Fibroblast of the aortic adventitia (primary cell): Measurements from ENCODE around the gene TIGD6. TPM values are rescaled to one million over a fixed set of nuclear protein-coding genes. Genes with fewer than 3 reads are reported as not detected.

Source experiments
- DNase-seq: peaks from one replicate; pipeline ENCODE4 v3.0.0-alpha.2; 2010; ENCODE audit warnings: low read depth
- H3K4me3 ChIP-seq: 2 replicates; pipeline ENCODE4 v1.5.1; 2011; ENCODE audit warnings: low read depth, mild to moderate bottlenecking, control low read depth, low read length, moderate library complexity
- total RNA-seq: library from RNA; depleted of rRNA; stranded (reverse); fragments of >200 nt; gene quantifications from 2 replicates; pipeline ENCODE4 v1.2.3, GENCODE V29; 2012; ENCODE audit warnings: low replicate concordance
- TF ChIP-seq, protein P1 (sequence below): IDR thresholded peaks from 2 replicates; pipeline ENCODE4 v1.5.1; 2011; ENCODE audit warnings: mild to moderate bottlenecking, low read length, control low read depth, inconsistent platforms; ENCODE audit not compliant: insufficient read depth

Gene TIGD6
- total RNA-seq, 1 donor: 5.7 TPM

DNA sequence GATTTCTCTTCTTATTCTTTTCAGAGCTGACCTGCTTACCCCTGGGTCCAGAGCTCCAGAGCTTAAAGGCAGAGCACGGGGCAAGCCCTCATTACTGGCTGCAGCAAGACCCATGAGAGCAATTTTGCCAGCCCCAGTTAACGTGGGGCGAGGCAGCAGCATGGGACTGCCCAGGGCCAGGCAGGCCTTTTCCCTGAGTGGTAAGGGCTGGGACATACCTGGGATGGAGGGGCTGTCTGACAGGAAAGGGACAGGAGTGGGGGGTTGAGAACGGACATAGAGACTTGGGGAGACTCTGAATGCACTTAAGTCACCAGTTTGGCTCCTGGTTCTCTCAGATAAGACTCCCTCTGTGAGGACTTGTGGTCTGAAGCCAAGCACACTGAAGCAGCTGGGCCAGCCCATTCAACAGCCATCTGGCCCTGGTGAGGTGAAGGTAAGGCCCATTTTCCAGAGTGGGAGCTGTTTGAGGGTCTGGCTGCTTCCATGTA, 26.3 kb upstream of the TIGD6 start:
- TF ChIP-seq, protein P1, sequence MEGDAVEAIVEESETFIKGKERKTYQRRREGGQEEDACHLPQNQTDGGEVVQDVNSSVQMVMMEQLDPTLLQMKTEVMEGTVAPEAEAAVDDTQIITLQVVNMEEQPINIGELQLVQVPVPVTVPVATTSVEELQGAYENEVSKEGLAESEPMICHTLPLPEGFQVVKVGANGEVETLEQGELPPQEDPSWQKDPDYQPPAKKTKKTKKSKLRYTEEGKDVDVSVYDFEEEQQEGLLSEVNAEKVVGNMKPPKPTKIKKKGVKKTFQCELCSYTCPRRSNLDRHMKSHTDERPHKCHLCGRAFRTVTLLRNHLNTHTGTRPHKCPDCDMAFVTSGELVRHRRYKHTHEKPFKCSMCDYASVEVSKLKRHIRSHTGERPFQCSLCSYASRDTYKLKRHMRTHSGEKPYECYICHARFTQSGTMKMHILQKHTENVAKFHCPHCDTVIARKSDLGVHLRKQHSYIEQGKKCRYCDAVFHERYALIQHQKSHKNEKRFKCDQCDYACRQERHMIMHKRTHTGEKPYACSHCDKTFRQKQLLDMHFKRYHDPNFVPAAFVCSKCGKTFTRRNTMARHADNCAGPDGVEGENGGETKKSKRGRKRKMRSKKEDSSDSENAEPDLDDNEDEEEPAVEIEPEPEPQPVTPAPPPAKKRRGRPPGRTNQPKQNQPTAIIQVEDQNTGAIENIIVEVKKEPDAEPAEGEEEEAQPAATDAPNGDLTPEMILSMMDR: no peak
- no peak overlapping the region for H3K4me3 ChIP-seq
- no peak for DNase-seq

DNA sequence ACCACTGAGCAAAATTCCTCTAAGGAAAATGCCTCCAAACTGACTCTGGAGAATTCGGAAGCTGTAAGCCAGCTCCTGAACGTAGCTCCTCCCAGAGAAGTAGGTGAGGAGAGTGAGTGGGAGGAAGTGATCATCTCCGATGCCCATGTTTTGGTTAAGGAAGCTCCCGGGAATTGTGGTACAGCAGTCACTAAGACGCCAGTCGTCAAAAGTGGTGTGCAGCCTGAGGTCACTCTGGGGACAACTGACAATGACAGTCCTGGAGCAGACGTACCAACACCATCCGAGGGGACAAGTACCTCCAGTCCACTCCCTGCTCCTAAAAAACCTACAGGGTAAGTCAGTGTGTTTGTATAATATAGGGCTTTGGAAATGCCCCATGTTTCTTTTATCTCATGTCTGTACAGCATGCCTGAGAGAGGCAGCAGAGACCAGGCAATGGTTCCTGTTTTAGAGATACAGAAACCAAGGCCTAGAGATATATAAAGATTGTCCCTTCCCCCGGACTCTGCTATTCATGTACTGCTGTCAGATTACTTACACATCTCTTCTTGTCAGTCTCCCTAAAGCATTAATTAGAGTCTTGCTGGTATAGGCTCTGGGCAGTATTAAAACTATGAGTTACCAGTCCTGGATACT, 24.0 kb upstream of the TIGD6 start:
- DNase-seq: no peak
- TF ChIP-seq, protein P1: no peak

DNA sequence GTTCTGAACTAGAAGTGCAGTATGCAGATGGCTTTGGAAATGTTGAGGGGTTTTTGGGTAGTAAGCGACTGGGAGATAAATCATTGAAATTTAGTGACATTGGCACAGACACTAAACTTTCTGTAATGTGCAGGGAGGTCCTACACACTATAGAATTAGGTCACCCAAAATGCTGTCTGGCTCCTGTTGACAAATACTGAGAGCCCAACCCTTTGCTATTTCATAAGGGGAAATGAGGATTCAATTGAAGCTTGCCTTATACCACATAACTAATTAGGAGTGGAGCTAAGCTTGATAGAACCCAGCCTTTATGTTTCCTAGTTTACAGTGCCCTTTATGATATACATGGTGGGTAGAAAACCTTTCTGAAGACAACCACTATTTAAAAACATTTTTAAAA, 22.7 kb upstream of the TIGD6 start:
- TF ChIP-seq, protein P1: no peak
- H3K4me3 ChIP-seq: no peak overlapping the region
- no peak for DNase-seq

More for the DNA sequence above, 24.0 kb upstream of the TIGD6 start:
- H3K4me3 ChIP-seq: no peak overlapping the region

DNA sequence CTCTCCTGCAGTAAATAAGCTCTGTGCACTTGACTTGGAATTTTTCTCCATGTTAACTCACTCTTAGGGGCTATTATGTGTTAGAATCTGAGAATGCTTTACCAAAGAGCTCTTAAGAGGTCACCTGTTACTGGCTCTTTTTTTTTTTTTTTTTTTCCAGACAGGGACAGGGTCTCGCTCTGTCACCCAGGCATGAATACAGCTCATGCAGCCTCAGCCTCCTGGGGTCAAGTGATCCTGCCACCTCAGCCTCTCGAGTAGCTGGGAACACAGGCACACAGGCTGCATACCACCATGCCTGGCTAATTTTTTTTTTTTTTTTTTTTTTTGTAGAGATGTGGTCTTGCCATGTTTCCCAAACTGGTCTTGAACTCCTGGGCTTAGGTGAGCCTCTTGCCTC, 22.2 kb upstream of the TIGD6 start:
- TF ChIP-seq, protein P1: no peak
- H3K4me3 ChIP-seq: no peak overlapping the region
- DNase-seq: no peak

DNA sequence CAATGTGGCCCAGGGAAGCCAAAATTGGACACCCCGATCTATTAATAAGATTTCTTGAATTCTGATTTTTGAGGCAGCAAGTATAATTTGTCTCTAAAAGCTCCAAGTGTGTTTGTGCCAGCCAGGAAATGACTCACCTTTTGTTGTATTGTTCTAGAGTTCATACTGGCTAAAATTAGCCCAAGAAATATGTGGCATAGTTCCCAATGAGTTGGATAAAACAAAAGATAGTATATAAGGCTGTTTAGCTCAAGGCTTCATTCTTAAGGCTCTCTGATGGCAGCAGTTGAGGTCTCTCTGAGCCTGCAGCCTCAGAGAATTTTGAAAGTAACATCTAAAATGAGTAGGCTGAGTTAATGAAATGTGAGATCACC, 21.7 kb upstream of the TIGD6 start:
- peak; percentile 99 for DNase-seq
- TF ChIP-seq, protein P1: no peak
- no peak overlapping the region for H3K4me3 ChIP-seq

DNA sequence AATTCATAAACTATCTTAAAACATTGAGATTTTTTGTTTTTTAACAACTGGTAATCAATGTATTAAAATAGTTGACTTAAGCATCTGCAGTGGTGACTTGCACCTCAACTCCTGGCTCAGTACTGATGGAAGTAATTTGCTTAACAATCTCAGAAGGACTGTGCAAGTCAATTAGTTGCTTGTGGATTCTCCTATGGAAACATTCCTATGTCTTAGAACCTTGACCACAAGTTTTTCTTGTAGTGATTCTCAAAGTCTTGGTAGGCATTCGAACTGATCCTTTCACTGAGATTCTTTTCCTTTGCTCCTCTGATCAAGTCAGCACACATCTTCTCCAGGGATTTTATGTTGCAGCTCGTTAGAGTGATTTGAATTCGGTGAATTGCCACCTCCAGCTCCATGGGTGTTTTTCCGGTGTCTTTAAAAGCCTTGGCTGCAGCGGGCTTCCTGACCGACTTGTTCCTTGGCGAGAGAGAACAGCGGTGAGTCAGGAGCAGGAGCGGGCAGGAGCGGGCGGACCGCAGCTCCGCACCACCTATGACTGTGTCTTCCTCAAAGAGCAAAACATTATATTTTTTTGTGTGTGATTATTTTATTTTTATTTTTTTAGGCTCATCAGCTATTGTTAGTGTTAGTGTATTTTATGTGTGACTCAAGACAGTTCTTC, 21.2 kb upstream of the TIGD6 start:
- no peak for DNase-seq
- TF ChIP-seq, protein P1: no peak
- no peak overlapping the region for H3K4me3 ChIP-seq
